Measurements from ENCODE around the gene KLF13.

KLF13 gene

GRCh38 chr15:31333820-31334219, 7.2 kb downstream of the KLF13 start:
- DNase-seq, result no peak

- DNase-seq, result no peak
These were observed 9.5 kb downstream of the KLF13 start for GRCh38 chr15:31335989-31336592.

GRCh38 chr15:31336593-31337295, 10.1 kb downstream of the KLF13 start:
- no peak for DNase-seq

- no peak for DNase-seq
These were observed 10.9 kb downstream of the KLF13 start for GRCh38 chr15:31337352-31338031.

- DNase-seq, result no peak
These were observed 11.8 kb downstream of the KLF13 start for GRCh38 chr15:31338318-31338878.

GRCh38 chr15:31338879-31339557, 12.4 kb downstream of the KLF13 start:
- DNase-seq, result no peak

- no peak for DNase-seq
These were observed 12.9 kb downstream of the KLF13 start for GRCh38 chr15:31339558-31339895.

GRCh38 chr15:31340047-31340446, 13.4 kb downstream of the KLF13 start:
- DNase-seq, result no peak

- no peak for DNase-seq
These were observed 14.0 kb downstream of the KLF13 start for GRCh38 chr15:31340592-31340991.

DNA sequence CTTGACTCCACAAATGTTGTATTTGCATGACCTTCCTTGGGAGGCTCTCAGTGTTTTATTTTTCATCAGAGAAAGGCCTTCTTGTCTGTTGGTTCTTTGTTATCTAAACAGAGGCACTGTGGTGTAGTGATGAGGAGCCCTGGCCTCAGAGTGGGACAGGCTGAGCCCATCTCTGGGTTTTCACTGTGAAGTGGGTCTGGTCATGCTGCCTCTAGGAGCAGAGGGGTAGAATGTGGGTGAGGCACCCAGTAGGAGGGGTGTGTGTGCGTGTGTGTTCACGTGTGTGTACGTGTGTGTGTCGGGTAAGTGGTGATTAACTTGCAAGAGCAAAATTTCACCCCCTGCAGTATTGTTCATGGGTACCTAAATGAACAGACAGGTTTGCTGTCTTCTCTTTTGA, 14.4 kb downstream of the KLF13 start:
- DNase-seq, result no peak

GRCh38 chr15:31341496-31342195, 15.0 kb downstream of the KLF13 start:
- DNase-seq, result no peak

DNA sequence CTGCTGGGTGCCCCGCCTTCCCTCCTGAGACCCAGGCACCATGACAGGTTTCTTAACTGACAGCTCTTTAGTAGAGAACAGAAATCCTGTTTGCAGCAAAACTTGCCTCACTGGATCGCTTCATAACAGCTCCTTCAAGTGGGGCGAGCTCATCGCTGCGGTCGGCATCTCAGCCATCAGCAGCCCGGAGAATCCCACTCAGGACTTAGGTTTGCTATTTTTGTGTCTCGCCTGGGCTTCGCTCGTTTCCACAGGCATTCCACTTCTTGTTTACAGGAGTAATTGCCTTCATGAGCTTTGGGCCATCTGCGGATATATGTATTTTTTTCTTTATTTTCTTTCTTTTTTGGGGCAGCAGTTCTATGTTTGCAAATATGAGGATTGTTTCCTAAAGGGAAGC, 15.7 kb downstream of the KLF13 start:
- no peak for DNase-seq

DNA sequence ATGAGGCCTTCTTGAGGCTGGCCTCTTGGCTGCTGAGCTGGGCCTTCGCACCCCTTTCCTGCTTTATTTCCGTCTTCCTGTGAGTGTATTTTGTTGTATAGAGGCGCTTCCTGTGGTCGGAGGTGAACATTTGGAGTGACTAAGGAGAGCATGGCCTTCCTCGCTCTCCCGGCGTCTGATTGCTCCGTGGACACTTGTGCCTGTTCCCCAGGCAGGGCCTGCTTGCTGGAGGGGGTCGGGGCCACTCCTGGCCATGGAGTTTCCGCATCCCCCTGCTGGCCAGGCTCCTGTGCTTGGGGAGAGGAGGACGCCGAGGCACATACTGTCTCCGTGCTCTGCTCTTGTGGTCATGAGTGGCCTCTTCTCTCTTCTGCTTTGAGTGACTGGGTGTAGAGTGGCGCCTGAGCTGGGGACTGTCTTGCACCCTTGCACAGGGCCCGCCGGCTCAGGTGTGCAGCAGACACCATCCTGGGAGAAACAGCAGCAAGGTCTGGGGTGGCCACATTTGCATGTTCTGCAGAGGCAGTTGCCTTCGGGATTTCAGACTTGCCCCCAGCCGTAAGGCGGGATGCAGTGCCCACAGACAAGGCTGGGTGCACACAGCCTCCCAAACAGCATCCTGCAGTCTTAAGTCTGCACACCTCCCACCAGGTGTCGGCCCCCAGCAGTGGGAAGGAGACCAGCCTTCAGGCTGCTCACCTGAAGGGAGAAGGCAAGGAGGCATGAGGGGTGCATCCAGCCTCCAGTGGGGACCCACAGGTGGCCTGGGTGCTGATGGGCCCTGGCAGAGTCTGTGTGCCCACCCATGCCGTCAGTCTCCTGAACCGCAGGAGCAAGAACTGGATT, 16.4 kb downstream of the KLF13 start:
- DNase-seq, result no peak

- DNase-seq, result no peak
These were observed 17.2 kb downstream of the KLF13 start for GRCh38 chr15:31343831-31344230.

DNA sequence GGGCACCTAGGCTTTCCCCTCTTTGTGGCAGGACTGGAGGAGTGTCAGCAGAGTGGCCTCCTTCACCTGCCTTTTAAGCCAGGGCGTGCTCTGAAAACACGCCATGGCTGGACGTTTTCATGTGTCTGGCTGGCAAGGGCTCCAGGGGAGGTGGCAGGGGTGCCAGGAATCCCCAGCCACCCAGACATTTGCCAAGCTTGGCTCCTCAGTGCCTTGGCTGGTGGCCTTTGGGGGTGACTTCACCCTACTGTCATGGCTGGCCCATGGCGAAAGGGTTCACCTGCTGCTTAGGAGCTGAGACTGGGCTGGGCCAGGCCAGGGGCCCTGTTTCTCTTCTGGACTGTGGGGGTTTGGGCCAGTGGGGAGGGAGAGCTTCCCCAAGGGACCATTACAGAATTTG, 17.6 kb downstream of the KLF13 start:
- no peak for DNase-seq

DNA sequence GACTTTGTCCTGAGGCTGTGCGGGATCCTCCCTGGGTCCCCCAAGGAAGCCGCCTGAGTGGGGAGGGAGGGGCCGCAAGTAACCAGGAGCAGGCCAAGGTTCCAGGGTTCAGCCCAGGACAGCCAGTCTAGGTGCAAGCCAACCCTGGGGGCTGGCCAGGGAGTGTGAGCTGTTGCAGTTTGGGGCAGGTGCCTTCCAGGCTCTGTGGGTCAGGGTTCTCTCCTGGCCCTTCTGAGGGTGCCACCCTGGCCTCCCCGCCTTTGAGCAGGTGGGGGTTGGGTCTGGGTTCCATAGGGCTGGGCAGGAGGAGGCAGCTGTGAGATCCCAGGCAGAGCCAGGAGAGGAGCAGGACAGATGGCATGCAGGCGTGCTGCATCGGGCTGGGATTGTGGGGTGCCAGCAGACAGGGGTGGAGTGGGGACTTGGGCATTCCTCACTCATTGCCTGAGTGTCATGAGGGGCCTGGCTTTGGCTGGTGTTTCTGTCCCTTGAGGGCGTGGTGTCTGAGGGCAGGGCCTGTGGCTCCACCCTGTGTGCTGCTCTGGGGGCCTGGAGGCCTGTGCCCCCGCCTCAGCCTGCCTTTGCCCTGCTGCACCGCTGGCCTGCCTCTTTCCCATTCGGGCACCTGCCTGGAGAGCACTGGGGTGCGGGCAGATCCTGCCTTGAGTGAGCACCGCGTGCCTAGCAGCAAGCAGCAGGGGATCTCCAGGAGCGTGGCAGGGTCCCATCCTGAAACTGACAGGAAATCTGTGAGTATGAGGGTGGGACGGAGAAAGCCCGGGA, 18.4 kb downstream of the KLF13 start:
- DNase-seq, result no peak

GRCh38 chr15:31345606-31346366, 19.2 kb downstream of the KLF13 start:
- DNase-seq, result no peak

DNA sequence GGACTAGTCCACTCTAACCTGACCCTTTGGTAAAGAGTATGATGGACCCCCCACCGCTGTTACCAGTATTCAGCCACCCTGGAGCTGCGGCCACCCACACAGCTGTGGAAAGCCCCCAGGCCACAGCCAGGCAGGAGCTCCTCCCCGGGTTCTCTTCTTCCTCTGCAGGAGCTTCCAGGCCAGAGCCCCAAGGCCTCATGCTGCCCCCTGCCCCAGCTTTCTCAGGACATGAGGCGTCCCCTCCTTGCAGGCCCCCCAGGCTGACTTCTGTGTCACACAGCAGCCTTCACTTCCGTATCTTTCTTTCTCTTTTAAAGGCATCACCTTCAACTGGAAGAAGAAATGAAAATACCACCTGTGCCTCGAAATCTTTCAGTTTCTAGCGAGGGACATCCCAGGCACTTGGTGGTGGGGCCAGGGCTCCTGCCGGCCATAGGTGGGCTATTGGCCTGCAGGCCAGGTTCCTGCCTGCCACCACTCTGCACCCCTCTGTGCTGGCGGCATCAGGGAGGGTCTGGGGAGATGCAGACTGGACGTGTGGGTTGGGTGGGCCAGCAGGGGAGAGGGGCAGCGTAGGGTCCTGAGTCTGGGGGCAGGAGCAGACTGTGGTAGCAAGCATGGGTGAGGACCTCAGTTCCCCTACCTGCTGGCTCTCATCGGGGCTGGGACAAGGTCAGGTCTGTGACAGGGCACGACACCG, 19.9 kb downstream of the KLF13 start:
- no peak for DNase-seq

All from activated CD4-positive, alpha-beta T cell treated with anti-CD3 and anti-CD28 coated beads for 1 hour (primary cell).